OCI-LY1 (cell line): ENCODE results near the gene IRS1.

Source experiments
- H2AFZ ChIP-seq: fragments of 200-600 bp; sonication (generic), shearing (Covaris generic); 2 replicates; pipeline ENCODE4 v1.6.0; 2014; ENCODE audit warnings: antibody characterized with exemption, mild to moderate bottlenecking, low read length
- H3F3A ChIP-seq: fragments of 200-600 bp; sonication (generic), shearing (Covaris generic); 2 replicates; pipeline ENCODE4 v1.6.0; 2014; ENCODE audit warnings: mild to moderate bottlenecking, antibody characterized with exemption, low read length, moderate library complexity; ENCODE audit not compliant: insufficient read depth
- H3K27ac ChIP-seq: fragments of 200-600 bp; sonication (generic); 2 replicates; pipeline ENCODE4 v1.5.1; 2014; ENCODE audit warnings: low read length, mixed run types, mild to moderate bottlenecking, low read depth; ENCODE audit not compliant: poor library complexity, severe bottlenecking
- H3K27me3 ChIP-seq: fragments of 200-600 bp; sonication (generic); 2 replicates; pipeline ENCODE4 v1.6.0; 2014; ENCODE audit warnings: antibody characterized with exemption, mild to moderate bottlenecking, low read length, moderate library complexity; ENCODE audit not compliant: insufficient read depth
- H3K36me3 ChIP-seq: fragments of 200-600 bp; sonication (generic); 2 replicates; pipeline ENCODE4 v1.6.1; 2014; ENCODE audit warnings: mild to moderate bottlenecking, antibody characterized with exemption, low read length, moderate library complexity, mixed read lengths; ENCODE audit not compliant: insufficient read depth
- H3K4me1 ChIP-seq: fragments of 200-600 bp; sonication (generic); 2 replicates; pipeline ENCODE4 v1.5.1; 2014; ENCODE audit warnings: mild to moderate bottlenecking, low read length, moderate library complexity; ENCODE audit not compliant: insufficient read depth, severe bottlenecking
- H3K4me2 ChIP-seq: fragments of 200-600 bp; sonication (generic), shearing (Covaris generic); 2 replicates; pipeline ENCODE4 v1.6.1; 2014; ENCODE audit warnings: low read length
- H3K4me3 ChIP-seq: fragments of 200-600 bp; sonication (generic); 2 replicates; pipeline ENCODE4 v1.5.1; 2014; ENCODE audit warnings: low read length, low read depth, mild to moderate bottlenecking, mixed read lengths; ENCODE audit not compliant: poor library complexity, severe bottlenecking
- H3K79me2 ChIP-seq: fragments of 200-600 bp; shearing (Covaris generic); 2 replicates; pipeline ENCODE4 v1.6.1; 2016; ENCODE audit warnings: mixed run types, low read length, mixed read lengths; ENCODE audit not compliant: insufficient read depth
- H3K9ac ChIP-seq: fragments of 200-600 bp; sonication (generic), shearing (Covaris generic); 2 replicates; pipeline ENCODE4 v1.6.1; 2014; ENCODE audit warnings: mild to moderate bottlenecking, low read length, mixed read lengths
- H3K9me2 ChIP-seq: fragments of 200-600 bp; sonication (generic), shearing (Covaris generic); 2 replicates; pipeline ENCODE4 v1.6.1; 2014; ENCODE audit warnings: low read depth, mild to moderate bottlenecking, low read length, mixed read lengths
- H3K9me3 ChIP-seq: fragments of 200-600 bp; shearing (Covaris generic); 2 replicates; pipeline ENCODE4 v1.6.1; 2014; ENCODE audit warnings: low read length, mixed read lengths
- H4K20me1 ChIP-seq: fragments of 200-600 bp; sonication (generic), shearing (Covaris generic); 2 replicates; pipeline ENCODE4 v1.6.0; 2016; ENCODE audit warnings: mild to moderate bottlenecking, low read length; ENCODE audit not compliant: insufficient read depth
- CTCF ChIP-seq: fragments of 200-600 bp; sonication (generic), shearing (Covaris generic); IDR thresholded peaks from 2 replicates; pipeline ENCODE4 v1.5.1; 2017; ENCODE audit warnings: mild to moderate bottlenecking, antibody characterized with exemption, low read length, moderate library complexity, mixed read lengths
- EZH2 ChIP-seq: fragments of 200-600 bp; sonication (generic), shearing (Covaris generic); IDR thresholded peaks from 2 replicates; pipeline ENCODE4 v1.8.0; 2017; ENCODE audit warnings: borderline replicate concordance, mixed run types, mild to moderate bottlenecking, antibody characterized with exemption, low read length, moderate library complexity, mixed read lengths

Gene IRS1

GRCh38 chr2:226733189-226733858 lies 66.3 kb downstream of the IRS1 start:
- no peaks in the 10 kb centered on the region for H3K9me2 ChIP-seq
- H3K9ac ChIP-seq, result no peak overlapping the region
- no peaks in the 10 kb centered on the region for H4K20me1 ChIP-seq
- H2AFZ ChIP-seq, result no peak overlapping the region
- 0 out of 2 replicates have a peak, but pooled peaks cover 2% of the 10 kb centered on the region for H3K9me3 ChIP-seq
- H3K4me3 ChIP-seq, result no peak overlapping the region
- TF ChIP-seq EZH2 (no peak), CTCF (no peak)
- no peaks in the 10 kb centered on the region for H3F3A ChIP-seq
- no peak overlapping the region for H3K27ac ChIP-seq
- no peaks in the 10 kb centered on the region for H3K36me3 ChIP-seq
- no peaks in the 10 kb centered on the region for H3K79me2 ChIP-seq
- no peak overlapping the region for H3K4me2 ChIP-seq
- H3K4me1 ChIP-seq, result no peaks in the 10 kb centered on the region
- H3K27me3 ChIP-seq, result no peaks in the 10 kb centered on the region

GRCh38 chr2:226732478-226733188 lies 67.0 kb downstream of the IRS1 start:
- Histone ChIP-seq H3K27ac (no peak overlapping the region), H3K27me3 (no peaks in the 10 kb centered on the region), H3K9ac (no peak overlapping the region), H3K9me2 (no peaks in the 10 kb centered on the region), H3K9me3 (0 out of 2 replicates have a peak, but pooled peaks cover 1% of the 10 kb centered on the region), H3F3A (no peaks in the 10 kb centered on the region), H3K4me2 (no peak overlapping the region), H3K4me3 (no peak overlapping the region), H3K36me3 (no peaks in the 10 kb centered on the region), H4K20me1 (no peaks in the 10 kb centered on the region), H3K79me2 (no peaks in the 10 kb centered on the region), H2AFZ (no peak overlapping the region), H3K4me1 (no peaks in the 10 kb centered on the region)
- TF ChIP-seq CTCF (no peak), EZH2 (no peak)

- Histone ChIP-seq H3K9me2 (no peaks in the 10 kb centered on the region), H3K9me3 (no peaks in the 10 kb centered on the region), H3K36me3 (no peaks in the 10 kb centered on the region), H3K4me2 (no peak overlapping the region), H3K27ac (no peak overlapping the region), H3K4me3 (no peak overlapping the region), H3K79me2 (no peaks in the 10 kb centered on the region), H3K27me3 (no peaks in the 10 kb centered on the region), H4K20me1 (no peaks in the 10 kb centered on the region), H3K9ac (no peak overlapping the region), H3F3A (no peaks in the 10 kb centered on the region), H3K4me1 (no peaks in the 10 kb centered on the region), H2AFZ (no peak overlapping the region)
- TF ChIP-seq EZH2 (no peak), CTCF (no peak)
Observed at GRCh38 chr2:226730481-226730880, 69.1 kb downstream of the IRS1 start.
